Dedifferentiated amniotic fluid mesenchymal stem cell (primary cell): ENCODE data around the gene CCDC102B.
"Not testable (repeated sequence)": the region's sequence is repeated elsewhere in the genome, so short reads cannot be mapped to it uniquely, and the experiment has no call there.

ENCODE experiments used
- DNase-seq: peaks from one replicate; pipeline ENCODE4 v3.0.0-alpha.2; 2016; ENCODE audit errors: extremely low spot score

CCDC102B gene

GRCh38 chr18:68797871-68798270 is at the start of gene CCDC102B:
Gene CCDC102B (plus strand): TSS chr18:68798080. CDS start chr18:68836764, 38,684 bp downstream.
- peak; percentile 62 for DNase-seq

GRCh38 chr18:68757126-68757525 is 40.8 kb upstream of the CCDC102B start:
- peak; percentile 17 for DNase-seq

GRCh38 chr18:68759308-68759707 is 38.6 kb upstream of the CCDC102B start:
- DNase-seq, result no peak

DNA sequence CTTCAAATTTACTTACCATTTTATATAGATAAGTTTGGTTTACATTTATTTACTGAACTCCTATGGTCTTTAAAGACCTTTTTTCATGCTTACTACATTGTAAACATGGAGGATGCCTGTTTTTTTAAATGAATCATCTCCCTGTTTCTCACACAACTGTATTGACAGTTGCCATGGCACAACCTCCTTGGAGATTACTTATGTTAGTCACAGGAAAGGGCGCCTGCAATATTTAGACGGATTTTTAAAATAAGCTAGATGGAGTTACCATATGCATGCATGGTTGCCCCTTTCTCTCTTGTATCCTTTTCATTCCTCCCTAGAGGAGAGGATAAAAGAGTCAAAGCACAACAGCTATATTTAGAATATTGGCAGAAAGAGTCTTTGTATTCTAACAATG is 34.8 kb upstream of the CCDC102B start:
- peak; percentile 19 for DNase-seq

DNA sequence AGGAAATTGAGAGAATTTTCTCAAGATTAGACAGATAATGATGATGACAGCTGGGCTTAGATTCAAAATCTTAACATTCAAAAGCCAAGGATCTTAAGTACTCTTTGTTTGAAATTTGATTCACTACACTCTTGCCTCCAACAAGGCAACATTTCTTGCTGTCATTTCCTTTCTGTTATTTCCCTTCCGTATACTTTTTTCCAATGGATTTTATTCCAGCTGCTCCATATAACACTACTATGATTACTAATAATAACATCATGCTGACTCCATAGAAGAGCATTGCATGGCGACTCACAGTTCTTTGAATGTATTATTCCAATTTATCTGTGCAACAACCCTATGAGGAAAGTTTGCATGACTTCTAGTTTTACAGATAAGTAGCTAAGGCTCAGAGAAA is 33.9 kb upstream of the CCDC102B start:
- DNase-seq, result no peak

- DNase-seq, result no peak
These were observed 31.4 kb upstream of the CCDC102B start for GRCh38 chr18:68766433-68766832.

GRCh38 chr18:68769461-68769860 is 28.4 kb upstream of the CCDC102B start:
- no peak for DNase-seq

- DNase-seq, result no peak
These were observed 25.6 kb upstream of the CCDC102B start for GRCh38 chr18:68772268-68772667.

GRCh38 chr18:68778280-68778886 is 19.5 kb upstream of the CCDC102B start:
- no peak for DNase-seq

- DNase-seq, result peak; percentile 53
These were observed 18.7 kb upstream of the CCDC102B start for GRCh38 chr18:68779169-68779568.

DNA sequence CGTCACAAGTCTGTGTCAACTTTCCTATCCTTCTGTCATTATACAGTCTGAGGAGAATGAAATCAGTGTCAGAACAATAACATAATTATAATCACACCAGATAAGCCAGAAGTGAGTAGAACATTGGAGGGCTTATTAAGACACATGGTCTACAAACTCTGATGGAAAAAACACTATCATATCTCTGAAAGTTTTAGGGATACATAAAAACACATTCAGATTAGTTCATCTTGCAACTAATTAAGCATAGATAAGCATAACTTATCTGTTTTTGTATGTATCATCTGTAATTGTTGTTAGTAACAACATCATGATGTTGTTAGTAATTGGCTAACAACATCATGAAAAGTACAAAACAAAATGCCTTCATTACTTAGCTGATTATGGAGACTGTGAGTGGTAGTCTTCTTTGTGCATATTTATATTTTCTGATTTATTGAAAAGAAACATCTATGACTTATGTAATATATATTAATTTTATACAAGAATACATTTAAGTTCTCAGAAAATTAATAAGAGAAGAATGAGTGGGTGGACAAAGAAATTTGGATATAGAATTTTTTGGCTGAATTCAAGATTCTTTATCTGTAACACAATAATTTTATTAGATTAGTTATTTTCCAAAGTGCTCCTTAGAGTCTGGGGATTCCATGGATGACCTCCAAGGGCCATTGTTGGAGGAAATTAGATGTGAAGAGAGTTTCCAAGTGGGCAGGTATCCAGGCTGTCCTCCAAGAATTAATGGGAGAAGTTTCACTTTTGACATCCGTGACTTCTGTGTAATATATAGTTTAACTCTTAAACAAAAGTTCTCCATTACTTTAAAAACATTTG is 16.9 kb upstream of the CCDC102B start:
- no peak for DNase-seq

GRCh38 chr18:68783506-68783905 is 14.4 kb upstream of the CCDC102B start:
- DNase-seq, result no peak

DNA sequence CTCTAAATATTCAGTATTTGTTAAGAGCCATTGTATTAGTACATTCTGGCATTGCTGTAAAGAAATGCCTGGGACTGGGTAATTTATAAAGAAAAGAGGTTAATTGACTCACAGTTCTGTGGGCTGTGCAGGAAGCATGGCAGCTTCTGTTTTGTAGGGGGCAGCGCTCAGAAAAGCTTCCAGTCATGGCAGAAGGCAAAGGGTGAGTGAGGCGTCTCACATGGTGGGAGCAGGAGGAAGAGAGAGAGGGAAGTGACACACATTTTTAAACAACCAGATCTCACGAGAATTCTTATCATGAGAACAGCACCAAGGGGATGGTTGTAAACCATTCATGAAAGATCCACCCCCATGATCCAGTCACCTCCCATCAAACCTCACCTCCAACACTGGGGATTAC is 13.8 kb upstream of the CCDC102B start:
- no peak for DNase-seq

GRCh38 chr18:68790290-68790689 is 7.6 kb upstream of the CCDC102B start:
- not testable (repeated sequence) for DNase-seq

DNA sequence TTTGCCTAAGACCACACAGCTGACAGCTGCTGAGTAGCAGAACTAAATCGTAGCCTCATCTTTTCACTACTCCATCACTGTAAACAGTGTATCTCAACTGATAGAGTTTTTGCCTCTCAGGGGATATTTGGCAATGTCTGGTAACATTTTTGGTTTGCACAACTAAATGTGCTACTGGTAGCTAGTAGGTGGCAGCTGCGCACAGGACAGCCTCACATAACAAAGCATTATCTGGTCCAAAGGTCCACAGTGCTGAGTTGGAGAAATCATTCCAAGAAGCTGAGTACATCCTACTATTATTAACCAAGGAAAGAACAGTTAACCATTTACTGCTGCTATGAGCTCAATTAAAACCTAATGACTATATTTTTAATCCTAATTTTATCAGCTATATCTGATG is 6.1 kb upstream of the CCDC102B start:
- no peak for DNase-seq

GRCh38 chr18:68793951-68794350 is 3.9 kb upstream of the CCDC102B start:
- no peak for DNase-seq

GRCh38 chr18:68796936-68797690 is 767 bp upstream of the CCDC102B start:
- DNase-seq, result peak; percentile 59

GRCh38 chr18:68800075-68800474 is 2.2 kb downstream of the CCDC102B start:
- no peak for DNase-seq

DNA sequence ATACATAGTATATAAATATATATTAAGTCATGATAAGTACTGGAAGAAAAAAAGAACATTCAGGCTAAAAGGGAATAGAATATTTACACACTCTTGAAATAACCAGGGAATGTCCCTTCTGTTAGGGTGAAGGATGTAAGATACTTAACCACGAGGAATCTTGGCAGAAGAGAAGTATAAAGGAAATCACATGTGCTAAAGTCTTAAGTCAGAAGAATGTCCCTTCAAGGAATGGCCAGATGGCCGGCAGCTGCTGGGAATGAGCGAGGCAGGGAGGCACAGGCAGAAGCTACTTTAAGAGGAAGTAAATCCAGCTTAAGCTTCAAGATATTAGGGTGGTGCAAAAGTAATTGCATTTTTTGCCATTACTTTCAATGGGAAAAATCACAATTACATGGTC is 5.5 kb downstream of the CCDC102B start:
- peak; percentile 85 for DNase-seq

GRCh38 chr18:68817584-68817983 is 19.7 kb downstream of the CCDC102B start:
- DNase-seq, result no peak

- DNase-seq, result no peak
These were observed 20.7 kb downstream of the CCDC102B start for GRCh38 chr18:68818584-68818983.

DNA sequence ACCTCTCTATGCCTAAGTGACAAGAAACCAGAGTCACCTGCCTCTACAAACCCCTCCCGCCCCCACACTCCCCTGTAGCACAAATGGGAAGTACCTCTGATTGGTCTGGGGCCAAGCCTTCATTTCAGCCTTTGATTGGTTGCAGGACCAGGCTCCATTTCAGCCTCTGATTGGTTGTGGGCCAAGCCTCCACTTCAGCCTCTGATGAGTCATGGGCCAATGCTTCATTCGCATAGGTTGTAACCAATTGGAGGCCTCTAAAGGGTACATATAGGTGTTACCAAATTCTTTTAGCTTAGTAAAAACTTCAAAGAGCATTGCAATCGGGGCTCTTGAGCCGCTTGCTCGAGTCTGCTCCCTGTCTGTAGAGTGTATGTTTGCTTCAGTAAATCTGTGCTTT is 25.0 kb downstream of the CCDC102B start:
- no peak for DNase-seq

DNA sequence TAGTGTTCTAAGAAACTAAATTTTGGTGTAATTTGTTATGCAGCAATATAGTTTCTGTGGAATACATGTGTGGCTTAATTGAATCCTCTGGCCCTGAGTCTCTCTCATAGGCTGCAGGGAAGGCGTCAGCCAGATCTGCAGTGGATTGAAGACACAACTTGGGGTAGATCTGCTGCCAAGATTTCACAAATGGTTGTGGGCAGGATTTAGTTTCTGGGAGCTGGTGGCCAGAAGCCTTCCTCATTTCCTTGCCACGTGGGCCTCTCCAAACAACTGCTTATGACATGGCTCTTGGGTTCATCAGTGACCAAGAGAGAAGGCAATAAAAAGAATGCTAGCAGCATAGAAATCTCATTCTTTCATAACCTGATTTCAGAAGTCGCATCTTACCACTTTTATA is 28.2 kb downstream of the CCDC102B start:
- no peak for DNase-seq
